Smooth muscle cell of the brain vasculature (primary cell): ENCODE data around the gene ZNF655.
"Not testable (repeated sequence)": the region's sequence is repeated elsewhere in the genome, so short reads cannot be mapped to it uniquely, and the experiment has no call there.

ENCODE experiments used
- DNase-seq: peaks from one replicate; pipeline ENCODE4 v3.0.0-alpha.2; 2012; ENCODE audit warnings: low read depth, low spot score

ZNF655 gene

GRCh38 chr7:99560834-99561736 lies 2.6 kb downstream of the ZNF655 start:
- DNase-seq: no peak

- no peak for DNase-seq
These were observed 3.3 kb downstream of the ZNF655 start for GRCh38 chr7:99561737-99562051.

- DNase-seq: no peak
These were observed 3.8 kb downstream of the ZNF655 start for GRCh38 chr7:99562114-99562784.

- DNase-seq: peak; percentile 91
These were observed 4.4 kb downstream of the ZNF655 start for GRCh38 chr7:99562832-99563231.

GRCh38 chr7:99563650-99564049 lies 5.2 kb downstream of the ZNF655 start:
- no peak for DNase-seq

GRCh38 chr7:99568770-99569169 lies 10.3 kb downstream of the ZNF655 start:
- DNase-seq: not testable (repeated sequence)

GRCh38 chr7:99571768-99572167 lies 13.3 kb downstream of the ZNF655 start:
- DNase-seq: no peak

- no peak for DNase-seq
These were observed 14.8 kb downstream of the ZNF655 start for GRCh38 chr7:99573257-99573656.

- no peak for DNase-seq
These were observed 17.8 kb downstream of the ZNF655 start for GRCh38 chr7:99576251-99576650.

GRCh38 chr7:99579281-99579955 lies 21.0 kb downstream of the ZNF655 start:
- DNase-seq: no peak

- DNase-seq: no peak
These were observed 21.7 kb downstream of the ZNF655 start for GRCh38 chr7:99579956-99580777.

GRCh38 chr7:99580778-99581332 lies 22.4 kb downstream of the ZNF655 start:
- not testable (repeated sequence) for DNase-seq

- no peak for DNase-seq
These were observed 30.4 kb downstream of the ZNF655 start for GRCh38 chr7:99588868-99589267.

- no peak for DNase-seq
These were observed 36.7 kb downstream of the ZNF655 start for GRCh38 chr7:99594948-99595745.

- no peak for DNase-seq
These were observed 38.0 kb downstream of the ZNF655 start for GRCh38 chr7:99596408-99596955.

- no peak for DNase-seq
These were observed 39.5 kb downstream of the ZNF655 start, which contains the start of gene TMEM225B for GRCh38 chr7:99597762-99598501. Gene TMEM225B (plus strand): TSS chr7:99598267. CDS start chr7:99604389, 6,122 bp downstream.

- no peak for DNase-seq
These were observed 41.4 kb downstream of the ZNF655 start for GRCh38 chr7:99599836-99600235.

GRCh38 chr7:99601656-99602310 lies 43.3 kb downstream of the ZNF655 start:
- DNase-seq: no peak

GRCh38 chr7:99605527-99605926 lies 47.1 kb downstream of the ZNF655 start:
- DNase-seq: no peak
